Activated CD8-positive, alpha-beta memory T cell treated with anti-CD3 and anti-CD28 coated beads, Interleukin-2, amount 10 ng/mL, durations not matched to agents 7 days and 5 days (primary cell): ENCODE results near the gene PARN. TPM values are rescaled to one million over a fixed set of nuclear protein-coding genes. Genes with fewer than 3 reads are reported as not detected.

Experiments used
- ATAC-seq: fragments of 150-1000 bp; cut with Tn5 transposase; one replicate; pipeline ENCODE4 v1.10.0; 2021; ENCODE audit warnings: moderate library complexity
- CTCF ChIA-PET: fragments of 350-600 bp; sonication (Branson Sonifier 250); formaldehyde crosslinking; loops from one replicate; lab custom pipeline; 2021; ENCODE audit warnings: antibody characterized with exemption; lab: Charles Lee
- DNase-seq: peaks from one replicate; pipeline ENCODE4 v3.0.0-alpha.2; 2020
- H3K27ac Mint-ChIP-seq: one replicate; pipeline ENCODE4 v1.8.0; 2021; ENCODE audit warnings: mild to moderate bottlenecking, mixed read lengths
- H3K27me3 Mint-ChIP-seq: one replicate; pipeline ENCODE4 v1.8.0; 2021; ENCODE audit warnings: mixed read lengths
- H3K36me3 Mint-ChIP-seq: one replicate; pipeline ENCODE4 v1.8.0; 2021; ENCODE audit warnings: mild to moderate bottlenecking, mixed read lengths
- H3K4me1 Mint-ChIP-seq: one replicate; pipeline ENCODE4 v1.8.0; 2021; ENCODE audit warnings: mixed read lengths
- H3K4me3 Mint-ChIP-seq: one replicate; pipeline ENCODE4 v1.8.0; 2021; ENCODE audit warnings: mild to moderate bottlenecking, moderate library complexity, mixed read lengths
- H3K9me3 Mint-ChIP-seq: one replicate; pipeline ENCODE4 v1.8.0; 2022; ENCODE audit warnings: low read depth, mixed read lengths
- total RNA-seq, 2 experiments: library from RNA; stranded (reverse); gene quantifications; one replicate each; pipeline ENCODE4 v1.2.3, GENCODE V29; 2021

Gene PARN
- total RNA-seq, 2 experiments from 2014 or later: 40.7 to 44.6 TPM

DNA sequence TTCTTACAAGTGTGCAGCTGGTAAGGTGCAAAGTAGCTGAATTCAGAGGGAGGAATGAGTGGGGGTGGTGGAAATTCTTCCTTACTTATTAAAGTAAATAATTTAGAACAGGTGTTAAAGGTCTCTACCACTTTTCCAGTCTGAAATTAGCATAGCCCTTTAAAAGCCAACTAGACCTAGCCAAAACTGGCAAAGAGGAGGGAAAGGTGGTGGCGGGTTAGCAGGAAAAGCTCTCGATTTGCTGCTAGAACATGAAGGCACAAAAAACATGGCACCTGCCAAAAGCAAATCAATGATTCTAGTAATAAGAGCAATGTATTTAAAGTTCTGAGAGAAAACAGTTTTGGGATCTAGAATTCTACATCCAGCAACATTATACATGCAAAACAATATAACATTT lies 157.7 kb downstream of the PARN start:
- no peaks in the 10 kb centered on the region for H3K9me3 Mint-ChIP-seq
- H3K36me3 Mint-ChIP-seq: peaks cover 9% of the 10 kb centered on the region
- DNase-seq: no peak
- H3K27me3 Mint-ChIP-seq: no peaks in the 10 kb centered on the region
- CTCF ChIA-PET: no interaction called here
- ATAC-seq: no peak
- no peak overlapping the region for H3K27ac Mint-ChIP-seq
- no peak overlapping the region for H3K4me3 Mint-ChIP-seq
- no peaks in the 10 kb centered on the region for H3K4me1 Mint-ChIP-seq

DNA sequence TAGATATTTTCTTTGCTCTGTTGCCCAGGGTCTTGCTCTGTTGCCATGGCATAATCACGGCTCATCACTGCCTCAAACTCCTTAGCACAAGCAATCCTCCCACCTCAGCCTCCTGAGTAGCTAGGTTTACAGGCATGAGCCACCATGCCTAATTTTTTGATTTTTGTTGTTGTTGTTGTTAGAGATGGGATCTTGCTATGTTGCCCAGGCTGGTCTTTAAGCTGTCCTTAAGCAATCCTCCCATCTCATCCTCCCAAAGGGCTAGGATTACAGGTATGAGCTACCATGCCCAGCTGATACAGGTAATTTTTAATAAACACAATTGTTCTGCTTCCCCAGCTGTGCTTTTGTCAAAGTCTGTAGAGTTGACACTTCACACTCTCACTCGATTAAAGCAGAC lies 159.3 kb downstream of the PARN start:
- no peak overlapping the region for H3K4me3 Mint-ChIP-seq
- DNase-seq: no peak
- no peaks in the 10 kb centered on the region for H3K27me3 Mint-ChIP-seq
- H3K4me1 Mint-ChIP-seq: no peaks in the 10 kb centered on the region
- CTCF ChIA-PET: no interaction called here
- H3K27ac Mint-ChIP-seq: no peak overlapping the region
- H3K9me3 Mint-ChIP-seq: no peaks in the 10 kb centered on the region
- ATAC-seq: no peak
- peaks cover 10% of the 10 kb centered on the region for H3K36me3 Mint-ChIP-seq

DNA sequence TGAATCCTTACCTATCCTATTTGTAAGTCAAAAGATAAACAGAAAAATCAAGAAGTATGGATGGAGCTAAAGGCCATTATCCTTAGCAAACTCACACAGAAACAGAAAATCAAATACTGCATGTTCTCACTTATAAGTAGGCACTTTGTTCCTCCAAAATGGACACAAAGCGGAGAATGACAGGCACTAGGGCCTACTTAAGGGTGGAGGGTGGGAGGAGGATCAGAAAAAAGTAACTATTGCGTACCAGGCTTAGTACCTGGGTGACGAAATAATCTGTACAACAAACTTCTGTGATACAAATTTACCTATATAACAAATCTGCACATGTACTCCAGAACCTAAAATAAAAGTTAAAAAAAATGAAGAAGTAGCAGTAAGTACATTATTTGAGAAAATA lies 164.3 kb downstream of the PARN start:
- Mint-ChIP-seq H3K27ac (no peak overlapping the region), H3K9me3 (peaks cover 6% of the 10 kb centered on the region), H3K36me3 (peaks cover 43% of the 10 kb centered on the region), H3K27me3 (no peaks in the 10 kb centered on the region), H3K4me3 (no peak overlapping the region), H3K4me1 (peaks cover 4% of the 10 kb centered on the region)
- ATAC-seq: no peak
- no peak for DNase-seq
- CTCF ChIA-PET: no interaction called here

DNA sequence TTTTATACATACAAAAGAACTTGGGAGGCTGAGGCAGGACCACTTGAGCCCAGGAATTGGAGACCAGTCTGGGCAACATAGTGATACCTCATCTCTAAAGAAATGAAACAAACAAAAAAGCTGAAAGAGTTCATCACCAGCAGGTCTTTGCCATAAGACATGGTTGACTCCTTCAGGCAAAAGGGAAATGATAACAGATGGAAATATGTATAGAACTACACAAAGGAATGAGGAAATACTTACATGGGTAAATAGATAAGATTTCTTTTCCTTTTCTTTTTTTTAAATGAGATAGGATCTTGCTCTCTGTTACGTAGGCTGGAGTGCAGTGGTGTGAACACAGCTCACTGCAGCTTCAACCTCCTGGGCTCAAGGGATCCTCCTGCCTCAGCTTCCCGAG lies 165.3 kb downstream of the PARN start:
- Mint-ChIP-seq H3K36me3 (peaks cover 45% of the 10 kb centered on the region), H3K9me3 (peaks cover 6% of the 10 kb centered on the region), H3K27ac (no peak overlapping the region), H3K4me3 (no peak overlapping the region), H3K27me3 (no peaks in the 10 kb centered on the region), H3K4me1 (peaks cover 5% of the 10 kb centered on the region)
- ATAC-seq (no peak), DNase-seq (no peak)
- CTCF ChIA-PET: no interaction called here

DNA sequence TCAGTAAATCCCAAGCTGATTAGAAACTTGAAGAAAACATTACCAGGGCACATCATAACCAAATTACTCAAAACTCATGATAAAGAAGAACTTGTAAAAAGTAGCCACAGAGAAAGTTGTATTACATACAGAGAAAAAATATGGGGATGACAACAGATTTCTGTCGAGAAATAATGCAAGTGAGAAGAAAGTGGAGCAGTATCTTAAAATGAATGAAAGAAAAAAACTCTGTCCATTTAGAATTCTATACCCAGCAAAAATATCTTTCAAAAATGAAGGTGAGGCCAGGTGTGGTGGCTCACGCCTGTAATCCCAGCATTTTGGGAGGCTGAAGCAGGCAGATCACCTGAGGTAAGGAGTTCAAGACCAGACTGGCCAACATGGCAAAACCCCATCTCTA lies 165.9 kb downstream of the PARN start:
- Mint-ChIP-seq H3K36me3 (peaks cover 45% of the 10 kb centered on the region), H3K9me3 (peaks cover 6% of the 10 kb centered on the region), H3K27ac (no peak overlapping the region), H3K4me1 (peaks cover 5% of the 10 kb centered on the region), H3K27me3 (no peaks in the 10 kb centered on the region), H3K4me3 (no peak overlapping the region)
- CTCF ChIA-PET: no interaction called here
- ATAC-seq: no peak
- no peak for DNase-seq

DNA sequence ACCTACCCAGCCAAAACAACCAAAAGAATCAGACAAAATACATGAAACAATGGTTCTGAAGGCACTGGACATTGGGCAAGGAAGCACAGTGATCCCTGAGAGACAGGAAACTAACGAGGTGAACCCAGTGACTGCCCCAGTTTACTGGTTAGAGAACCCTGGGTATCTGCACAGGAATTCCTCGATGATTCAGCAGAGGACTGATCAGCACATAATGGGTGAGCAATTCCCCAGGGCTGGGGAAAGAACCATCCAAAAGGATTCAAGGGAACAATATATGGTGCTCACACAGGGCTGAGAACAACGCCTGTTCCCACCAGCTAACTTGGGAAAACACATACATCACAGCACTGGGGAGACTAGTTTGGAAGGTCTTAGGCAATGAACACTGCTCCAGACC lies 167.2 kb downstream of the PARN start:
- no peak overlapping the region for H3K4me3 Mint-ChIP-seq
- ATAC-seq: no peak
- H3K27me3 Mint-ChIP-seq: no peaks in the 10 kb centered on the region
- no peak for DNase-seq
- H3K36me3 Mint-ChIP-seq: peaks cover 43% of the 10 kb centered on the region
- H3K27ac Mint-ChIP-seq: no peak overlapping the region
- H3K9me3 Mint-ChIP-seq: peaks cover 6% of the 10 kb centered on the region
- H3K4me1 Mint-ChIP-seq: peaks cover 5% of the 10 kb centered on the region
- CTCF ChIA-PET: no interaction called here

DNA sequence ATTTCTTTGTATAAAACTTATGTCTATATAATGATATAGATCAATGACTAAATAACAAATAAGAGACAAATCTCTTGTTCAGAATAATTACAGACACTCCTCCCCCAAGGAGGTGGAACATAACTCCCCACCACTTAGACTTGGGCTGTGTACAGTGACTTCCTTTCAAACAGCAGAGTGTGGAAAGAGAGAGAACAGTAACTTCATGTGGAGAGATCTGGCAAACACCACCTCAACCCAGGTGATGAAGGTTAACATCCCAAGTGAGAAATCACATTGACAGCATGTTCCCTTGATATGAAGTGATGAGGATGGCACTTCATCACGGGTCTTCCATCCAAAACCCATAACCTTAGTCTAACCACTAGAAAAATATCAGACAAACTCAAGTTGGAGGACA lies 169.3 kb downstream of the PARN start:
- Mint-ChIP-seq H3K9me3 (peaks cover 6% of the 10 kb centered on the region), H3K4me1 (peaks cover 5% of the 10 kb centered on the region), H3K27ac (no peak overlapping the region), H3K4me3 (no peak overlapping the region), H3K27me3 (no peaks in the 10 kb centered on the region), H3K36me3 (peaks cover 35% of the 10 kb centered on the region)
- no peak for ATAC-seq
- CTCF ChIA-PET: interaction anchor here (1.0 to 1.3 kb wide), 2 partner anchors 14 to 142 kb away, joined by 3 read pairs; no protein-coding TSS in a partner anchor
- DNase-seq: no peak

DNA sequence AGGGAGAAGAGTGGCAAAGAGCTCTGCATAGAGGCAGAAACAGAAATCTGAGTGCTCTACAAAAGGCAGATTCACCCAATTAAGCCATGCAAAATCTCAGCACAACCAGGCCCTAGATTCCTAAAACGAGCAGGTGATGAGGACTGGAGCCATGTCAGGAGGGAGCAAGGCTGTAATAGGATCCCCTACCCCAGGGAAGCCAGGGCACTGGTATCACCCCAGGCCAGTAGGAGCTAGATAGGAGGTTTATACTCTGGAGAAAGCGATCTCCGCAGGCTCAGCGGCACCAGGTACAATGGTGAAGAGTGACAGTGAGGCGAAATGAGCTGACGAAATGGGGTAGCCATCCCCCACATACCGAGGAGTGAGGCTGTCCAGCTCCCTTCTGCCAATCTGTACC lies 171.5 kb downstream of the PARN start:
- ATAC-seq (no peak), DNase-seq (no peak)
- Mint-ChIP-seq H3K36me3 (peaks cover 26% of the 10 kb centered on the region), H3K4me3 (no peak overlapping the region), H3K9me3 (peaks cover 3% of the 10 kb centered on the region), H3K4me1 (peaks cover 5% of the 10 kb centered on the region), H3K27me3 (no peaks in the 10 kb centered on the region), H3K27ac (no peak overlapping the region)
- CTCF ChIA-PET: no interaction called here

DNA sequence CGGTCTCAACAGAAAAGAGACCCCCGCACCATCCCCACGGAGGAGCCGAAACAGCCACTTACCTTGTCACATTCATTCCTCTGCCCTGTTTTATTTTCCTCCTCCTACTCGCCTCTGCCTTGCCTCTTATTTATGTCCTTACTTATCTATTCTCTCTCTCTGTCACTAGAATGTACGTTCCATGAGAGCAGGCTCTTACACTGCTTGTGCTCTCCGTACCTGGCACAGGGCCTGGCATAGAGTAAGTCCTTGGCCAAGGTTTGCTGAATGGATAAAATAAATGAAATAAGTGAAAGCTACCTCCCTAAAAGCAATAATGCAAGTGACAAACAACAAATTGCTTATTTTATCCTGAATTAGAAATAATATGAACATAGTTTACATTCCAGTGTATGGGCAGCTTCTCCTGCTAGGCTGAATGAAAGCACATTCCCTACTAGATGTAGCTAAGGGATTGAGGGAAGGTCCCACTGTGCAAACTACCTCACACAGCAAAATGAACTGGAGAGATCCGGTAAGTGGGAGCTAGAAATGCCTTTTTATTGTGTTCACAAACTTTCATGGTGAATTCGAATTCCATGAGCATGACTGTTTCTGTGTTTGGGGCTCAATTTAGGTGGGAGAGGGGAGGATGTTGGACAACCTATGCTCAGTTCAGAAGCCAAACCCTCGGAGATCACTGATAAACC lies 173.1 kb downstream of the PARN start:
- no peak for ATAC-seq
- no peak overlapping the region for H3K27ac Mint-ChIP-seq
- peaks cover 11% of the 10 kb centered on the region for H3K36me3 Mint-ChIP-seq
- no peak for DNase-seq
- H3K9me3 Mint-ChIP-seq: no peaks in the 10 kb centered on the region
- peaks cover 4% of the 10 kb centered on the region for H3K4me1 Mint-ChIP-seq
- no peaks in the 10 kb centered on the region for H3K27me3 Mint-ChIP-seq
- CTCF ChIA-PET: no interaction called here
- no peak overlapping the region for H3K4me3 Mint-ChIP-seq

DNA sequence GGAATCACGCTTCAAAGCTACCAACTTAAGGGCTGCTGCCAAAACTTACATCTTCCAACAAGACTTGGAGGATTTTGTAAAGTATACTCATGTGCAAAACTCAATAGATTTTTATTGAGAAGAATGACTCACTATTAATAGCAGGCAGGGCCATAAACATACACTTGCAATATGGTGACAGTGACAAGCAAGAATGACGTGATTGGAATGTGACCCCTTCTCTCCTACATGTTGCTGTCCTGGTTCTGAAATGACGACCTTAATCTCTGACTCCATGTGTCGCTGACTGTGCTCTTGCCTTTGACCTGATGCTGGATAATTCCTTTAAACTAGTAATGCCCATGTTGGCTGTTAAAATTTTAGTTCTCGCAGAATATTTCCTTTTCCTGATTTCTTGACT lies 174.5 kb downstream of the PARN start:
- DNase-seq (no peak), ATAC-seq (no peak)
- Mint-ChIP-seq H3K4me1 (no peaks in the 10 kb centered on the region), H3K4me3 (no peak overlapping the region), H3K36me3 (no peaks in the 10 kb centered on the region), H3K27ac (no peak overlapping the region), H3K9me3 (no peaks in the 10 kb centered on the region), H3K27me3 (no peaks in the 10 kb centered on the region)
- CTCF ChIA-PET: no interaction called here

DNA sequence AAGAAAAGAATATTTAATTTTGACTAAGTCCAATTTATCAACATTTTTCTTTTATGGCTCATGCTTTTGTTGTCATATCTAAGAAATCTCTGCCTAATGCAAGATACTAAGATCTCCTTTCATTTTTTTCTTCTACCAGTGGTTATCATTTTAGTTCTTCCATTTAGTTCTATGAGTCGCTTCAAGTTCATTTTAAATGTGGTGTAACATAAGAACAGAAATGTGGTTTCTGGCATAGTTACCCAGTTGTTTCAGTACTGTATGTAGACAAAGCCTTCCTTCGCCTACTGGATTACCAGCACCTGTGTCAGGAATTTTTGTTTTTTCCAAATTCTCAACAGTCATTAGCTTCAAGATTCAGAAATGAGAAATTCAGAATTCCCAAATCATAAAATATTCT lies 175.7 kb downstream of the PARN start:
- H3K9me3 Mint-ChIP-seq: no peaks in the 10 kb centered on the region
- no peak overlapping the region for H3K4me3 Mint-ChIP-seq
- no peaks in the 10 kb centered on the region for H3K4me1 Mint-ChIP-seq
- H3K27ac Mint-ChIP-seq: no peak overlapping the region
- DNase-seq (no peak), ATAC-seq (no peak)
- CTCF ChIA-PET: no interaction called here
- H3K27me3 Mint-ChIP-seq: no peaks in the 10 kb centered on the region
- no peaks in the 10 kb centered on the region for H3K36me3 Mint-ChIP-seq

DNA sequence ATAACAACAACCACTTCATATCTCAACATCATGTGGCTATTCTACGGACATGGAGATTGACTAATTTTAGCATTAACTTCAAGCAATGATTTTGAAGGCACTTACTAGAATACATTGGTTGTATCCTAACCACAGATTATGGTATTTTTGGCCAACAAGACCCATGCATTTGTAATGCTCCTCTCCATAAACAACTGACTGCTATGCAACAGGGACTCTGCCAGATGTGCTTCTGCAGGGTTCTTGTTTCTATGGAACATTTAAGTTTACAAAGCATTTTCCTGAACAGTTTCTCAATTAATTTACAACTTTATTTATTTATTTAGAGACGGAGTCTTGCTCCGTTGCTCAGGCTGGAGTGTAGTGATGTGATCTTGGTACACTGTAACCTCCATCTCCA lies 178.0 kb downstream of the PARN start:
- no peaks in the 10 kb centered on the region for H3K27me3 Mint-ChIP-seq
- H3K4me1 Mint-ChIP-seq: no peaks in the 10 kb centered on the region
- CTCF ChIA-PET: no interaction called here
- no peak overlapping the region for H3K27ac Mint-ChIP-seq
- no peak overlapping the region for H3K4me3 Mint-ChIP-seq
- ATAC-seq (no peak), DNase-seq (no peak)
- H3K36me3 Mint-ChIP-seq: no peaks in the 10 kb centered on the region
- no peaks in the 10 kb centered on the region for H3K9me3 Mint-ChIP-seq

DNA sequence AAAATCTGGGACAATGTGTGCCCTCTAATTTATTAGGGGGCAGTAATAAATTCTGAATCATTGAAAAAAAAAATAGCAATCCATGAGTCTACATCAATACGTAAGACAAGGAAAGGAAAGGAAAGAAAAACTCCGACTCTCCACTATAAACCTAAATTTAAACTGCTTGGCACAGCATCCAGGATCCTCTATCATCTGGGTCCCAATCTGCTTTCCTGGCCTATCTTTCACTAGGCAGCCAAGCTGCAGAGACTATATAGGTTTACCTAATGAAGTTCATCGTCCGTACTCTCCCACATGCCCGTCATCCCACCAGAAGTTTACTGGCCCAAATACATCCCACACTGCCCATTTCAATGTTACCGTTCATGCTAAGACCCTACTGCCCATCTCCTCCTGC lies 179.2 kb downstream of the PARN start:
- ATAC-seq (no peak), DNase-seq (no peak)
- CTCF ChIA-PET: no interaction called here
- H3K27me3 Mint-ChIP-seq: no peaks in the 10 kb centered on the region
- H3K4me1 Mint-ChIP-seq: no peaks in the 10 kb centered on the region
- H3K9me3 Mint-ChIP-seq: no peaks in the 10 kb centered on the region
- H3K27ac Mint-ChIP-seq: no peak overlapping the region
- no peaks in the 10 kb centered on the region for H3K36me3 Mint-ChIP-seq
- no peak overlapping the region for H3K4me3 Mint-ChIP-seq

DNA sequence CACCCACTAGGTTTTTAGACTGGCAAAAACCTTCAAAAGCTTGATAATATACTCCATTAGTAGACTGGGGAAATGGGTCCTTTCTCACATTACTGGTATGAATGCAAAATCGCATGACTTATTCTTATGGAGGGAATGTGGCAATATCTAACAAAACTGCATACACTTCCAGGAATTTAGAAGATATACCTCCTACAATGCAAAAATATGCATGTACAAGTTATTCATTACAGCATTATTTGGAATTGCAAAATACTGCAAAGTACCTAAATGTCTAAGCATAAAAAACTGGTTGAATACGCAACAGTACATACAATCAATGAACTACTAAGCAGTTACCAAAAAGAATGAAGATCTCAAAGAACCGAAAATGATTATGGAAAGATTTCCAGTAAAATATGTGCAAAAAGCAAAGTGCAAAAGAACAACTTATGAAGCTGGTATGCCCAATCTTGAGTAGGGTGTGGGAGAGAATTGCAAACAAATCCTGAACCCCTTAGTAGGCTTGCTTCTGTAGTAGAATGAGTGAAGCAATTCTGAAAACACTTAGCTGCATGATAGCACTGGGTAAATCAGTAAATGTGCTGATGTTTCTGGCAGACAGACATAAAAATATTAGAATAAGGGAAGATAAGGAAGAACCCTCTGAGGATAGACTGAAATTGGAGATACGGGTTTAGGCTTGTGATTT lies 180.1 kb downstream of the PARN start:
- H3K36me3 Mint-ChIP-seq: no peaks in the 10 kb centered on the region
- CTCF ChIA-PET: no interaction called here
- no peak overlapping the region for H3K4me3 Mint-ChIP-seq
- H3K9me3 Mint-ChIP-seq: no peaks in the 10 kb centered on the region
- ATAC-seq (no peak), DNase-seq (no peak)
- no peaks in the 10 kb centered on the region for H3K27me3 Mint-ChIP-seq
- H3K4me1 Mint-ChIP-seq: no peaks in the 10 kb centered on the region
- no peak overlapping the region for H3K27ac Mint-ChIP-seq
